Thoracic aorta (tissue), 2 donors: ENCODE results near the gene DLG1. TPM values are rescaled to one million over a fixed set of nuclear protein-coding genes. Genes with fewer than 3 reads are reported as not detected.

Source experiments
- ATAC-seq: fragments of 150-250 bp; one replicate; pipeline ENCODE4 v1.8.0; 2017; ENCODE audit warnings: low read depth; ENCODE audit not compliant: insufficient number of reproducible peaks, low FRiP score
- DNase-seq: peaks from one replicate; pipeline ENCODE4 v3.0.0-alpha.2; 2020; ENCODE audit warnings: low spot score
- H3K27ac ChIP-seq, 2 donors: fragments of 200-600 bp; sonication (generic); 1 replicate in 1 of 2; 2 replicates in 1 of 2; pipeline ENCODE4 v1.5.1; 2016; ENCODE audit warnings: mild to moderate bottlenecking in 2 of 2, moderate library complexity in 2 of 2
- H3K27me3 ChIP-seq: fragments of 200-600 bp; sonication (generic); replicated peaks from 2 replicates; pipeline ENCODE4 v1.6.0; 2016; ENCODE audit warnings: mild to moderate bottlenecking; ENCODE audit not compliant: insufficient read depth
- H3K36me3 ChIP-seq: fragments of 200-600 bp; sonication (generic); one replicate; pipeline ENCODE4 v1.5.1; 2016
- H3K4me1 ChIP-seq, 2 donors: fragments of 200-600 bp; sonication (generic); 1 replicate in 1 of 2; 2 replicates in 1 of 2; pipeline versions ENCODE4 v1.5.1 to v1.6.0; 2016; ENCODE audit warnings: low read depth in 2 of 2, mild to moderate bottlenecking in 1 of 2; ENCODE audit not compliant: control insufficient read depth in 1 of 2
- H3K4me3 ChIP-seq: fragments of 200-600 bp; sonication (generic); 2 replicates; pipeline ENCODE4 v1.5.1; 2016; ENCODE audit warnings: mild to moderate bottlenecking
- H3K9me3 ChIP-seq: fragments of 200-600 bp; sonication (generic); 2 replicates; pipeline ENCODE4 v1.5.1; 2016
- CTCF ChIP-seq: fragments of 200-600 bp; sonication (generic); IDR thresholded peaks from one replicate; pipeline ENCODE4 v1.5.1; 2019; ENCODE audit warnings: antibody characterized with exemption
- total RNA-seq, 2 donors: library from RNA; depleted of rRNA; stranded (reverse); fragments of >200 nt; gene quantifications; one replicate each; pipeline versions ENCODE4 v1.1.0 to v1.2.3, GENCODE V29; 2016

Gene DLG1
- total RNA-seq, 2 donors from 2014 or later = 46.4 to 67.8 TPM

GRCh38 chr3:197093871-197094270 lies 204.5 kb downstream of the DLG1 start:
- ATAC-seq (no peak), DNase-seq (no peak)
- TF ChIP-seq CTCF = no peak

GRCh38 chr3:197088370-197088769 lies 210.0 kb downstream of the DLG1 start:
- H3K36me3 ChIP-seq = no peaks in the 10 kb centered on the region
- peaks cover 1 to 6% of the 10 kb centered on the region in 2 donors for H3K4me1 ChIP-seq
- H3K27me3 ChIP-seq = no peaks in the 10 kb centered on the region
- DNase-seq (no peak), ATAC-seq (no peak)
- no peak for TF ChIP-seq CTCF
- H3K9me3 ChIP-seq = no peaks in the 10 kb centered on the region
- H3K4me3 ChIP-seq = no peak overlapping the region
- H3K27ac ChIP-seq = no peak overlapping the region

More at GRCh38 chr3:197093871-197094270, 204.5 kb downstream of the DLG1 start:
- Histone ChIP-seq H3K27me3 (no peaks in the 10 kb centered on the region), H3K36me3 (no peaks in the 10 kb centered on the region), H3K9me3 (no peaks in the 10 kb centered on the region), H3K27ac (no peak overlapping the region), H3K4me3 (no peak overlapping the region), H3K4me1 (peaks cover 0 to 5% of the 10 kb centered on the region in 2 donors)

GRCh38 chr3:197085137-197085536 lies 213.3 kb downstream of the DLG1 start:
- no peaks in the 10 kb centered on the region for H3K27me3 ChIP-seq
- no peaks in the 10 kb centered on the region for H3K9me3 ChIP-seq
- no peaks in the 10 kb centered on the region for H3K36me3 ChIP-seq
- no peak for TF ChIP-seq CTCF
- H3K4me3 ChIP-seq = no peak overlapping the region
- DNase-seq (no peak), ATAC-seq (no peak)
- H3K27ac ChIP-seq = no peak overlapping the region
- H3K4me1 ChIP-seq = peaks cover 4 to 8% of the 10 kb centered on the region in 2 donors

GRCh38 chr3:197083486-197083885 lies 214.9 kb downstream of the DLG1 start:
- no peak for DNase-seq
- Histone ChIP-seq H3K27ac (no peak overlapping the region), H3K4me1 (peaks cover 4 to 8% of the 10 kb centered on the region in 2 donors), H3K4me3 (no peak overlapping the region), H3K36me3 (no peaks in the 10 kb centered on the region), H3K9me3 (no peaks in the 10 kb centered on the region), H3K27me3 (no peaks in the 10 kb centered on the region)
- TF ChIP-seq CTCF = no peak
- ATAC-seq = no peak

GRCh38 chr3:197082871-197083270 lies 215.5 kb downstream of the DLG1 start:
- DNase-seq = no peak
- Histone ChIP-seq H3K27me3 (no peaks in the 10 kb centered on the region), H3K4me1 (peaks cover 4 to 8% of the 10 kb centered on the region in 2 donors), H3K4me3 (no peak overlapping the region), H3K9me3 (no peaks in the 10 kb centered on the region), H3K27ac (no peak overlapping the region), H3K36me3 (no peaks in the 10 kb centered on the region)
- TF ChIP-seq CTCF = no peak
- ATAC-seq = no peak
